ENCODE results near the gene CSNK1A1. TPM values are rescaled to one million over a fixed set of nuclear protein-coding genes. Genes with fewer than 3 reads are reported as not detected.
"Not testable (repeated sequence)": the region's sequence is repeated elsewhere in the genome, so short reads cannot be mapped to it uniquely, and the experiment has no call there.

Gene CSNK1A1
- total RNA-seq, 1 experiment from 2014 or later: 300 TPM

GRCh38 chr5:149598966-149599365, 47.7 kb upstream of the CSNK1A1 start:
- Histone ChIP-seq H4K20me1 (ENCODE audit: insufficient read depth) (no peaks in the 10 kb centered on the region), H3K9me2 (ENCODE audit: insufficient read depth) (no peaks in the 10 kb centered on the region), H2AFZ (no peak overlapping the region), H3K4me3 (no peak overlapping the region), H3K27me3 (ENCODE audit: insufficient read depth, low read depth) (no peaks in the 10 kb centered on the region), H3K4me1 (replicated peaks; ENCODE audit: insufficient read depth) (peaks cover 20% of the 10 kb centered on the region), H3K79me2 (ENCODE audit: low read depth) (no peaks in the 10 kb centered on the region), H3K27ac (no peak overlapping the region), H3K9me3 (ENCODE audit: insufficient read depth, low read depth) (no peaks in the 10 kb centered on the region), H3K4me2 (no peak overlapping the region), H3K36me3 (ENCODE audit: low read depth) (no peaks in the 10 kb centered on the region), H3F3A (ENCODE audit: insufficient read depth, low read depth) (peaks cover 19% of the 10 kb centered on the region)
- no peak for DNase-seq
- TF ChIP-seq CTCF (conservative IDR thresholded peaks at IDR 0.05): no peak
- no peak for TF ChIP-seq EZH2 (IDR thresholded peaks at IDR 0.05; ENCODE audit: low read depth)
- no TSS peak for BruUV-seq (replicated peaks)
- intact Hi-C loops (cut with micrococcal nuclease; ENCODE audit: unreplicated experiment): no loop called here
- CTCF ChIA-PET: no interaction called here
- POLR2A ChIA-PET (ENCODE audit: unreplicated experiment): no interaction called here

GRCh38 chr5:149598234-149598633, 47.0 kb upstream of the CSNK1A1 start:
- DNase-seq; CTCF ChIA-PET; H3K9me3 ChIP-seq (ENCODE audit: insufficient read depth, low read depth); H2AFZ ChIP-seq; H3K27me3 ChIP-seq (ENCODE audit: insufficient read depth, low read depth); BruUV-seq (replicated peaks); H3K4me2 ChIP-seq; H3K27ac ChIP-seq; intact Hi-C loops (cut with micrococcal nuclease; ENCODE audit: unreplicated experiment); POLR2A ChIA-PET (ENCODE audit: unreplicated experiment); H3K4me3 ChIP-seq; H3K79me2 ChIP-seq (ENCODE audit: low read depth); H3K9me2 ChIP-seq (ENCODE audit: insufficient read depth); H3K36me3 ChIP-seq (ENCODE audit: low read depth); H4K20me1 ChIP-seq (ENCODE audit: insufficient read depth): not testable (repeated sequence)
- Histone ChIP-seq H3K4me1 (replicated peaks; ENCODE audit: insufficient read depth) (peaks cover 13% of the 10 kb centered on the region), H3F3A (ENCODE audit: insufficient read depth, low read depth) (peaks cover 12% of the 10 kb centered on the region)

GRCh38 chr5:149597618-149598017, 46.4 kb upstream of the CSNK1A1 start:
- Histone ChIP-seq H3K4me2 (no peak overlapping the region), H3K27me3 (ENCODE audit: insufficient read depth, low read depth) (no peaks in the 10 kb centered on the region), H3K9me2 (ENCODE audit: insufficient read depth) (no peaks in the 10 kb centered on the region), H4K20me1 (ENCODE audit: insufficient read depth) (no peaks in the 10 kb centered on the region), H3K4me1 (replicated peaks; ENCODE audit: insufficient read depth) (peaks cover 10% of the 10 kb centered on the region), H3K4me3 (no peak overlapping the region), H3F3A (ENCODE audit: insufficient read depth, low read depth) (peaks cover 7% of the 10 kb centered on the region), H3K9me3 (ENCODE audit: insufficient read depth, low read depth) (no peaks in the 10 kb centered on the region), H2AFZ (no peak overlapping the region), H3K36me3 (ENCODE audit: low read depth) (no peaks in the 10 kb centered on the region), H3K27ac (no peak overlapping the region), H3K79me2 (ENCODE audit: low read depth) (no peaks in the 10 kb centered on the region)
- DNase-seq: no peak
- no peak for TF ChIP-seq CTCF (conservative IDR thresholded peaks at IDR 0.05)
- ChIA-PET POLR2A (ENCODE audit: unreplicated experiment) (interaction anchor here (0.6 kb wide), 1 partner anchor 453 kb away, joined by 7 read pairs; no protein-coding TSS in a partner anchor), CTCF (no interaction called here)
- intact Hi-C loops (cut with micrococcal nuclease; ENCODE audit: unreplicated experiment): no loop called here
- BruUV-seq (replicated peaks): no TSS peak

- TF ChIP-seq EZH2 (IDR thresholded peaks at IDR 0.05; ENCODE audit: low read depth) (no peak), CTCF (conservative IDR thresholded peaks at IDR 0.05) (no peak)
- no peak overlapping the region for H3K4me3 ChIP-seq
- intact Hi-C loops (cut with micrococcal nuclease; ENCODE audit: unreplicated experiment): no loop called here
- ChIA-PET CTCF (no interaction called here), POLR2A (ENCODE audit: unreplicated experiment) (interaction anchor here (0.7 kb wide), 1 partner anchor 237 kb away, joined by 9 read pairs; no protein-coding TSS in a partner anchor)
- peaks cover 10% of the 10 kb centered on the region for H3K4me1 ChIP-seq (replicated peaks; ENCODE audit: insufficient read depth)
- H3K9me2 ChIP-seq (ENCODE audit: insufficient read depth): no peaks in the 10 kb centered on the region
- H3K27ac ChIP-seq: no peak overlapping the region
- no peak overlapping the region for H3K4me2 ChIP-seq
- H2AFZ ChIP-seq: no peak overlapping the region
- no peaks in the 10 kb centered on the region for H3K79me2 ChIP-seq (ENCODE audit: low read depth)
- DNase-seq: no peak
- H4K20me1 ChIP-seq (ENCODE audit: insufficient read depth): no peaks in the 10 kb centered on the region
- no peaks in the 10 kb centered on the region for H3K9me3 ChIP-seq (ENCODE audit: insufficient read depth, low read depth)
- H3F3A ChIP-seq (ENCODE audit: insufficient read depth, low read depth): peaks cover 6% of the 10 kb centered on the region
- no peaks in the 10 kb centered on the region for H3K36me3 ChIP-seq (ENCODE audit: low read depth)
- BruUV-seq (replicated peaks): no TSS peak
- no peaks in the 10 kb centered on the region for H3K27me3 ChIP-seq (ENCODE audit: insufficient read depth, low read depth)
Observed at GRCh38 chr5:149596712-149597111, 45.5 kb upstream of the CSNK1A1 start.

GRCh38 chr5:149595105-149595504, 43.9 kb upstream of the CSNK1A1 start:
- H4K20me1 ChIP-seq (ENCODE audit: insufficient read depth); intact Hi-C loops (cut with micrococcal nuclease; ENCODE audit: unreplicated experiment); DNase-seq; POLR2A ChIA-PET (ENCODE audit: unreplicated experiment); H3K4me3 ChIP-seq; H3K27me3 ChIP-seq (ENCODE audit: insufficient read depth, low read depth); H3K36me3 ChIP-seq (ENCODE audit: low read depth); H3K9me2 ChIP-seq (ENCODE audit: insufficient read depth); BruUV-seq (replicated peaks); H3K79me2 ChIP-seq (ENCODE audit: low read depth); H3K27ac ChIP-seq; H3K9me3 ChIP-seq (ENCODE audit: insufficient read depth, low read depth); H3F3A ChIP-seq (ENCODE audit: insufficient read depth, low read depth): not testable (repeated sequence)
- peaks cover 10% of the 10 kb centered on the region for H3K4me1 ChIP-seq (replicated peaks; ENCODE audit: insufficient read depth)
- peak overlapping the region; percentile 50; the same call in 1 of the 2 replicates for H2AFZ ChIP-seq
- CTCF ChIA-PET: interaction anchor here (0.6 to 1.1 kb wide), 2 partner anchors 9 to 10 kb away, joined by 3 to 4 read pairs; no protein-coding TSS in a partner anchor
- 0 out of 2 replicates have a peak overlapping the region, but pooled peaks have one; percentile 7 for H3K4me2 ChIP-seq
